H9 (cell line): ENCODE data around the gene FABP3. TPM values are rescaled to one million over a fixed set of nuclear protein-coding genes. Genes with fewer than 3 reads are reported as not detected.

Source experiments
- DNase-seq: peaks from one replicate; pipeline ENCODE4 v3.0.0-alpha.2; 2017
- H2AFZ ChIP-seq: one replicate; pipeline ENCODE4 v1.6.1; 2013; ENCODE audit warnings: mild to moderate bottlenecking, low read length, control low read depth, moderate library complexity
- H2AK5ac ChIP-seq: 2 replicates; pipeline ENCODE4 v1.6.1; 2013; ENCODE audit warnings: low read length, control low read depth, mixed read lengths; ENCODE audit not compliant: insufficient read length
- H2BK120ac ChIP-seq: one replicate; pipeline ENCODE4 v1.6.1; 2013; ENCODE audit warnings: low read depth, mild to moderate bottlenecking, low read length, control low read depth, inconsistent platforms; ENCODE audit not compliant: poor library complexity, severe bottlenecking
- H2BK12ac ChIP-seq: 2 replicates; pipeline ENCODE4 v1.6.1; 2013; ENCODE audit warnings: low read length, control low read depth, mixed read lengths, low read depth; ENCODE audit not compliant: insufficient read length
- H2BK15ac ChIP-seq: 2 replicates; pipeline ENCODE4 v1.6.1; 2013; ENCODE audit warnings: low read depth, low read length, control low read depth
- H2BK20ac ChIP-seq: one replicate; pipeline ENCODE4 v1.6.1; 2013; ENCODE audit warnings: low read depth, mild to moderate bottlenecking, low read length, control low read depth, inconsistent platforms; ENCODE audit not compliant: poor library complexity, severe bottlenecking
- H2BK5ac ChIP-seq: 2 replicates; pipeline ENCODE4 v1.6.1; 2013; ENCODE audit warnings: low read length, control low read depth, mixed read lengths; ENCODE audit not compliant: insufficient read length
- H3K14ac ChIP-seq: 2 replicates; pipeline ENCODE4 v1.6.1; 2013; ENCODE audit warnings: low read length, control low read depth; ENCODE audit not compliant: insufficient read depth
- H3K18ac ChIP-seq: 2 replicates; pipeline ENCODE4 v1.6.1; 2013; ENCODE audit warnings: low read depth, mild to moderate bottlenecking, mixed read lengths, low read length, control low read depth; ENCODE audit not compliant: insufficient read length
- H3K23ac ChIP-seq: 2 replicates; pipeline ENCODE4 v1.6.1; 2013; ENCODE audit warnings: low read length, control low read depth, mixed read lengths, low read depth; ENCODE audit not compliant: insufficient read length
- H3K23me2 ChIP-seq: 2 replicates; pipeline ENCODE4 v1.6.1; 2013; ENCODE audit warnings: low read depth, mild to moderate bottlenecking, mixed read lengths, low read length, control low read depth; ENCODE audit not compliant: insufficient read length, poor library complexity, severe bottlenecking
- H3K27ac ChIP-seq: 2 replicates; pipeline ENCODE4 v1.5.1; 2013; ENCODE audit warnings: low read length, control low read depth, mixed read lengths, low read depth; ENCODE audit not compliant: insufficient read length
- H3K27me3 ChIP-seq: 2 replicates; pipeline ENCODE4 v1.6.1; 2013; ENCODE audit warnings: low read length, control low read depth, inconsistent platforms; ENCODE audit not compliant: insufficient read depth
- H3K4ac ChIP-seq: 2 replicates; pipeline ENCODE4 v1.6.1; 2013; ENCODE audit warnings: low read depth, mild to moderate bottlenecking, control low read depth, inconsistent platforms, low read length, moderate library complexity
- H3K4me1 ChIP-seq: 2 replicates; pipeline ENCODE4 v1.6.1; 2013; ENCODE audit warnings: low read length, control low read depth, inconsistent platforms; ENCODE audit not compliant: insufficient read depth
- H3K4me2 ChIP-seq: 2 replicates; pipeline ENCODE4 v1.6.1; 2013; ENCODE audit warnings: low read length, control low read depth, mixed read lengths; ENCODE audit not compliant: insufficient read length, insufficient read depth
- H3K56ac ChIP-seq: 2 replicates; pipeline ENCODE4 v1.6.1; 2013; ENCODE audit warnings: low read depth, mild to moderate bottlenecking, mixed read lengths, low read length, control low read depth; ENCODE audit not compliant: insufficient read length
- H3K79me1 ChIP-seq: 2 replicates; pipeline ENCODE4 v1.6.1; 2013; ENCODE audit warnings: low read depth, mild to moderate bottlenecking, moderate library complexity, low read length, control low read depth, inconsistent platforms; ENCODE audit not compliant: insufficient read depth, poor library complexity, severe bottlenecking
- H3K79me2 ChIP-seq: 2 replicates; pipeline ENCODE4 v1.6.1; 2013; ENCODE audit warnings: low read length, control low read depth, inconsistent platforms; ENCODE audit not compliant: insufficient read depth
- H3K9ac ChIP-seq: 2 replicates; pipeline ENCODE4 v1.6.1; 2013; ENCODE audit warnings: low read length, control low read depth, mixed read lengths; ENCODE audit not compliant: insufficient read length; ENCODE audit errors: extremely low read depth
- H3K9me3 ChIP-seq: one replicate; pipeline ENCODE4 v1.6.1; 2013; ENCODE audit warnings: low read depth, low read length, inconsistent platforms; ENCODE audit not compliant: control insufficient read depth
- H3T11ph ChIP-seq: one replicate; pipeline ENCODE4 v1.6.1; 2013; ENCODE audit warnings: mild to moderate bottlenecking, low read length, control low read depth, inconsistent platforms
- H4K20me1 ChIP-seq: one replicate; pipeline ENCODE4 v1.6.1; 2013; ENCODE audit not compliant: control insufficient read depth, insufficient read length, insufficient read depth
- H4K5ac ChIP-seq: 2 replicates; pipeline ENCODE4 v1.6.1; 2013; ENCODE audit warnings: low read depth, mild to moderate bottlenecking, mixed read lengths, low read length, control low read depth; ENCODE audit not compliant: insufficient read length
- H4K8ac ChIP-seq: replicated peaks from 2 replicates; pipeline ENCODE4 v1.6.1; 2013; ENCODE audit warnings: low read length, control low read depth, mixed read lengths, low read depth; ENCODE audit not compliant: insufficient read length
- H4K91ac ChIP-seq: 2 replicates; pipeline ENCODE4 v1.6.1; 2013; ENCODE audit warnings: low read depth, mild to moderate bottlenecking, moderate library complexity, mixed read lengths, low read length, control low read depth; ENCODE audit not compliant: insufficient read length
- H3K27ac Mint-ChIP-seq, 3 experiments: 2 replicates in 2 of 3; 3 replicates in 1 of 3; pipeline ENCODE4 v1.8.0; 2020 to 2021; ENCODE audit warnings: mixed read lengths in 3 of 3, mild to moderate bottlenecking in 1 of 3, moderate library complexity in 1 of 3
- H3K27me3 Mint-ChIP-seq: 2 replicates; pipeline ENCODE4 v1.8.0; 2021; ENCODE audit warnings: low read depth, mild to moderate bottlenecking, moderate library complexity, mixed read lengths
- H3K36me3 Mint-ChIP-seq, 3 experiments: 2 replicates in 2 of 3; 3 replicates in 1 of 3; pipeline ENCODE4 v1.8.0; 2020 to 2021; ENCODE audit warnings: low read depth in 3 of 3, mixed read lengths in 3 of 3; ENCODE audit not compliant: insufficient read depth in 1 of 3
- H3K4me1 Mint-ChIP-seq, 2 experiments: 2 replicates each; pipeline ENCODE4 v1.8.0; 2020; ENCODE audit warnings: mixed read lengths in 2 of 2
- H3K4me3 Mint-ChIP-seq, 2 experiments: 2 replicates in 1 of 2; 3 replicates in 1 of 2; pipeline ENCODE4 v1.8.0; 2020 to 2021; ENCODE audit warnings: mild to moderate bottlenecking in 2 of 2, mixed read lengths in 2 of 2, moderate library complexity in 1 of 2
- H3K9me3 Mint-ChIP-seq, 2 experiments: 2 replicates in 1 of 2; 3 replicates in 1 of 2; pipeline ENCODE4 v1.8.0; 2020; ENCODE audit warnings: mild to moderate bottlenecking in 2 of 2, mixed read lengths in 2 of 2, moderate library complexity in 1 of 2
- CTCF ChIP-seq: fragments of 200-600 bp; sonication (generic); conservative IDR thresholded peaks from 3 replicates; pipeline ENCODE4 v1.8.0; 2021; ENCODE audit warnings: antibody characterized with exemption, mild to moderate bottlenecking
- WGBS: extraction: QIAGEN DNeasy Blood & Tissue Kit; methylation state at CpG from one replicate; pipeline ENCODE4 v1.1.7; 2013; ENCODE audit warnings: missing lambda C conversion rate, low lambda C conversion rate, mixed read lengths; ENCODE audit not compliant: insufficient read length; ENCODE audit errors: extremely low coverage; 5-methylcytosine and 5-hydroxymethylcytosine counted together
- total RNA-seq: library from RNA; stranded (reverse); gene quantifications from 2 replicates; pipeline ENCODE4 v1.2.1, GENCODE V29; 2021

FABP3 gene
- total RNA-seq, 1 experiment from 2014 or later, result 9.0 TPM

DNA sequence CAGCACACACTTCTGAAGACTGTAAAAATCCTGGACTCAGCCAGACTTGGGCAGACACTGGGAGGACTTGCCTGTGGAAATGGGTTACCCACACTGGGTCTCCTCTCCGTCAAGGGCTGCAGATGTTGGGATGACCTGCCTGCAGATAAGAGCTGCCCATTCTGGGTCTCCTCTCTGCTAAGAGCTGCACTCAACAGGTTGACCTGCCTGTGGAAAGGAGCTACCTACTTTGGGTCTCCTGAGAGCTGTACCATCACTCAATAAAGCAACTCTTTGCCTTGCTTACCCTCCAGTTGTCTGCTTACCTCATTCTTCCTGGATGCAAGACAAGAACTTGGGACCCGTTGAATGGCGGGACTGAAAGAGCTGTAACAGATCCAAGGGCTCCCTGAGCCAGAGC is 47.9 kb downstream of the FABP3 start:
- no peak overlapping the region for H3T11ph ChIP-seq
- no peak overlapping the region for H3K4me3 Mint-ChIP-seq
- H3K79me1 ChIP-seq, result no peaks in the 10 kb centered on the region
- H3K23ac ChIP-seq, result no peak overlapping the region
- no peaks in the 10 kb centered on the region for H3K4me1 Mint-ChIP-seq
- H3K56ac ChIP-seq, result no peak overlapping the region
- H2BK20ac ChIP-seq, result no peak overlapping the region
- H3K27ac ChIP-seq, result no peak overlapping the region
- H3K27me3 ChIP-seq, result no peaks in the 10 kb centered on the region
- H2BK120ac ChIP-seq, result no peak overlapping the region
- H3K9ac ChIP-seq, result no peak overlapping the region
- H2BK15ac ChIP-seq, result no peak overlapping the region
- no peak overlapping the region for H3K14ac ChIP-seq
- DNase-seq, result no peak
- H3K4ac ChIP-seq, result no peak overlapping the region
- H3K9me3 Mint-ChIP-seq, result no peaks in the 10 kb centered on the region
- H3K79me2 ChIP-seq, result no peaks in the 10 kb centered on the region
- H2AK5ac ChIP-seq, result no peak overlapping the region
- H4K91ac ChIP-seq, result no peak overlapping the region
- H2AFZ ChIP-seq, result no peak overlapping the region
- no peak for TF ChIP-seq CTCF
- no peaks in the 10 kb centered on the region for H3K4me1 ChIP-seq
- WGBS, result no CpG with 5 or more reads among the region's 3 CpGs
- no peak overlapping the region for H4K8ac ChIP-seq
- H4K20me1 ChIP-seq, result no peaks in the 10 kb centered on the region
- H4K5ac ChIP-seq, result no peak overlapping the region
- no peak overlapping the region for H2BK5ac ChIP-seq
- H3K27me3 Mint-ChIP-seq, result no peaks in the 10 kb centered on the region
- H2BK12ac ChIP-seq, result no peak overlapping the region
- no peaks in the 10 kb centered on the region for H3K9me3 ChIP-seq
- no peak overlapping the region for H3K27ac Mint-ChIP-seq
- H3K18ac ChIP-seq, result no peak overlapping the region
- peaks cover 7 to 29% (median 10%) of the 10 kb centered on the region in 3 experiments; a peak in 6 of 7 replicates for H3K36me3 Mint-ChIP-seq
- H3K23me2 ChIP-seq, result no peaks in the 10 kb centered on the region
- H3K4me2 ChIP-seq, result no peak overlapping the region
